GM18861 (cell line): Measurements from ENCODE around the gene BMS1.
"Not testable (repeated sequence)": the region's sequence is repeated elsewhere in the genome, so short reads cannot be mapped to it uniquely, and the experiment has no call there.

Experiments used
- ATAC-seq: cut with Tn5 transposase; IDR thresholded peaks from one replicate; pipeline ENCODE4 v1.9.1; 2021; ENCODE audit not compliant: unreplicated experiment

BMS1 gene

DNA sequence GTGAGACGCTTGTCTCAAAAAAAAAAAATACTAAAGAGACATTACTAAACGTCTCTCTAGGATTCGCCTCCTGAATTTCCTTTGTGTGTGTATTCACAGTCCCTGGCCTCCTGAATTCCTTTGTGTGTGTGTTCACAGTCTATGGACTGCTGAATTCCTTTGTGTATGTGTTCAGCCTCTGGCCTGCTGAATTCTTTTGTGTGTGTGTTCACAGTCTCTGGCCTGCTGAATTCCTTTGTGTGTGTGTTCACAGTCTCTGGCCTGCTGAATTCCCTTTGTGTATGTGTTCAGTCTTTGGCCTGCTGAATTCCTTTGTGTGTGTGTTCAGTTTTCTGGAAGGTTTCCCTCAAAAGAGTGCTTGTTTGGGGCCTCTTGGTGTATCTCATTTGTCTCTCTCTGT lies 8.2 kb downstream of the BMS1 start:
- ATAC-seq, result no peak

DNA sequence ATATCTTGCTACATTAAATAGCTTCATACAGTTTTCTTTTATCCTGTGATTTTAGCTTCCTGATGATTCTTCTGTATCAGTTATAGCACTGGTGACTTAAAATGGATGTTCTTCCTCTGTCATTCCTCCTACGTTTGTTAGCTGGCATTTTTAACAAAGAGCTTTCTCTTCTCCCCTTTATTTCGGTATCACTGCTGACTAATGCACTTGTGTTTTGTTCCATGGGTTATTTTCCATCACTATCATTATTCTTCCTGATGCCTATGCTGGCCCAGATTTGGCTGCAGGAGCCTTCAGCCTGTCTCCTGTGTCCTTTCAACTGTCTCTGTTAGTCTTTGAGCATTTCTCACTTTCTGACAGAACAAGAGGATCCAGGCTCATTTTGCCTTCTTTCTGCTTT lies 13.1 kb downstream of the BMS1 start:
- ATAC-seq, result no peak

DNA sequence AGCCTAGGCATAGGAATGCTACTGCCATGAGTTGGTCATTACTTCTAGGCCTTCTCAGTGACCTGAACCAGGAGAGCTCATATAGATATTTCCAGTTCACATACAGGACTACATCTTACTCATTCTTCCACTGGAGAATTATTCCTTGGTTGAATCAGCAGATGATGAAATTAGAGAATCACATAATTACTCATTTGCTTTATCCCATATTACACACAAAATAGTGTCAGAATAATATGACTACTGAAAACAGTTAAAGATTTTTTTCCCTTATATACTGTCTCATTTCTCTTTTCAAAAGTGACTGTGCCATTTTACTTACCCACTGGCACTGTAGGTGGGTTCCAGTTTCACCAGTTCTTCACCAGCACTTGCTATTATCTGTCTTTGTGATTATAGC lies 18.5 kb downstream of the BMS1 start:
- ATAC-seq, result no peak

DNA sequence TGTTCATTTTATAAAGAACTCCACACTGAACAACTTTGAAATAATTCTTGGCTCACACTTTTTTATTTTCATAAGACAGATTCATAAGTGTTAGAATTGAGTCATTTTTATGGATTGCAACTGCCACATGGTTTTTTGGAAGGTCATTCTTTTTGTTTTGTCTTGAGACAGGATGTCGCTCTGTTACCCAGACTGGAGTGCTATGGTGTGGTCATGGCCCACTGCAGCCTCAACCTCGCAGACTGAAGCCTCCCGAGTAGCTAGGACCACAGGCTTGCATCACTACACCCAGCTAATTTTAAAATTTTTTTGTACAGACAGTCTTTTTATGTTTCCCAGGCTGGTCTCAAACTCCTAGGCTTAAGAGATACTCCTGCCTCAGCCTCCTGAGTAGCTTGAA lies 20.3 kb downstream of the BMS1 start:
- ATAC-seq, result no peak

DNA sequence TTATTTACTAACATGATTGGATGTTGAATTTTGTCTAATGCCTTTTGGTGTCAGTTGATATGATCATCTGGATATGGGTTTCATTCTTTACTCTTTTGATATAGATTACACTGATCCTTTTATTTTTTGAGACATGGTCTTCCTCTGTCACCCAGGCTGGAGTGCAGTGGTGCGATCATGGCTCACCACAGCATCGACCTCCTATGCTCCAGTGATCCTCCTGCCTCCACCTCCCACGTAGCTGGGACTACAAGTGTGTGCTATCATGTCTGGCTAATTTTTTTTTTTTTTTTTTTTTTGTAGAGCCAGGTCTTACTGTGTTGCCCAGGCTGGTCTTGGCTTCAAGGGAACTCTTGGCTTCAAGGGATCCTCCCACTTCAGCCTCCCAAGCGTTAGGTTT lies 27.1 kb downstream of the BMS1 start:
- no peak for ATAC-seq

DNA sequence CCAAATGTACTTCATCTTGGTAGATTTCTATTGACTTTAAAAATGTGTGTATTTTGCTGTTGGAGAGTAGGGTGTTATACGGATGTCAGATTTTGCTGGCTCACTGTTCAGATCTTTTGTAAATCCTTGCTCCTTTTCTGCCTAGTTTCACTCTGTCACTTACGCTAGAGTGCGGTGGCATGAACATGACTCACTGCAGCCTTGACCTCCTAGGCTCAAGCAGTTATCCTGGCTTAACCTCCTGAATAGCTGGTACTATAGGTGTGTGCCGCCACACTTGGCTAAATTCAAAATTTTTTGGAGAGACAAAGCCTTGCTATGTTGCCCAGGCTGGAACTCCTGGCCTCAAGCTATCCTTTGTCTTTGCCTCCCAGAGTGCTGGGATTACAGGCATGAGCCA lies 29.4 kb downstream of the BMS1 start:
- no peak for ATAC-seq

DNA sequence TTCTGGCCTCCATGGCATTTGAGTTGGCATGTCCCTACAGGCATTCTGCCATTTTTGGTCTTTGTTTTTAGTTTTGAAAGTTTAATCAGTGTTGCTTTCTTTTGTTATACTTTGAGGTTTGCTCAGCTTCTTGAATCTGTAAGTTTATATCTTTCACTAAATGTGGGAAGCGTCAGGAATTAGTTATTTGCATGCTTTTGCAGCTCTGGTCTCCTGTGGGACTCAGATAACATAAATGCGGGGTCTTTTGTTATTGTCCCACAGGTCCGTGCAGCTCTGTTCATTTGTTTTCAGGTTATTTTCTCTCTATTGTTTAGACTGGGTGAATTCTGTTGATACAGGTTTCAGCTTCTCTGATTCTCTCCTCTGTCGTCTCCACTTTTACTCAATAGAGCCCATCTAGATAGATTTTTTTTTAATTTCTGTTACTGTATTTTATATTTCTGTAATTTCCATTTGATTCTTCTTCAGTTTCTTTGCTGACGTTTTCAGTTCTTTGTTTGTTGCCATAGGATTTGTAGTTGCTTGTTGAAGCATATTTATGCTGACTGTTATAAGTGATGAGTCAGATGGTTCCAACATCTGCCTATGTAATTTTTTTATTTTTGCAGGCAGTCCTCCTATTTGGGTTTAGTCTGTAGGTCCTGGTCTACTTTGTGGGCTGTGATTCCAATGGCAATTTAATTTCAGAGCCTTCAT lies 31.5 kb downstream of the BMS1 start:
- not testable (repeated sequence) for ATAC-seq

DNA sequence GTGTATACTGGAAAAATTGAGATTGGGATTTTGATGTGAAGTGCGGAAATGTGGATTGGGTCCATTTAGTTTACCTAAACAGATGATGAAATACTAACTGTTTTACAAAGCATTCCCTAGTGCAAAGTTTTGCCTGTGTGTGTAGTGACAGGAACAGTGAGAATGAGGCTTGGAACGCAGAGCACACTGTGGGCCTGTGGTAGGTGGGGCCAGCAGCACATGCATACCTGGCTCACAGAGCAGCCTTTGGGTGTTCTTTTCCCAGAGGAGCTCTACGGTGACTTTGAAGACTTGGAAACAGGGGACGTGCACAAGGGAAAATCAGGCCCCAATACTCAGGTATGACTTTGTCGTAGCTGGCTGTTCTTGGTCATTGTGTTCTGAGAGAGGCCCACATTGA lies 33.7 kb downstream of the BMS1 start:
- ATAC-seq, result not testable (repeated sequence)

DNA sequence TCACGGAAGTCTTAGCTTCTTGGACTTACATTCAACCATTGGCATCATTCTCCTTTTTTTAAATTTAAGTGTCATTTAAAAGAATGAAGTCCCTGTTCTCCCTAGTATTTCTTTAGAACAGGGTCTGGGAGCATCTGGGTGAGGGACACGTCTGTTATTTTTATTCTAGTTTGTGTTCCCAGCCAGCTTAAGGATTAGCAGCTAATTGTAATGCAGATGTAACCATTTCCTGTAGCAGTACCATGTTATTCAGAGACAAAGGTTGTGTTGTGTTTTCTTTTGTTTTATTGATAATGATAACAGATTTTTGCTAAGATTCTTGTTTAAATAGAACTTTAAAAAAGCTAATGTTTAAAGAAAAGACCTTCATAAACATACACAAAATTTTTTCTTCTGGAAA lies 34.3 kb downstream of the BMS1 start:
- ATAC-seq, result no peak

DNA sequence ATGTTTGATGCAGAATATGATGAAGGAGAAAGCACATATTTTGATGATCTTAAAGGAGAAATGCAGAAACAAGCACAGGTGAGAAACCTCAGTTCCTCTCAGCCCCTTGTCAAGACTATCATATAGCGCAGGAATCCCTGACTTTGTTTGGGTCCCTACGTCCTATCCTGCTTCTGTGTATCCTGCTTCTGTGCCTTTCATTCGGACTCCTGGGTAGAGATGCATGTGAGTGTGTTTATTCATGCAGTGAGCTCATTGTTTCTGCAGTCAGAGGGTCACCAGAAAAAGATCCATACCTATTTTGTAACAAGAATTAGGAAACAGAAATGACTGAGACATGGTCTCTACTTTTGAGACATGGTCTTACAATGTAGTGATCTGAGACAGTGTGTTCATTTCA lies 34.8 kb downstream of the BMS1 start:
- not testable (repeated sequence) for ATAC-seq

DNA sequence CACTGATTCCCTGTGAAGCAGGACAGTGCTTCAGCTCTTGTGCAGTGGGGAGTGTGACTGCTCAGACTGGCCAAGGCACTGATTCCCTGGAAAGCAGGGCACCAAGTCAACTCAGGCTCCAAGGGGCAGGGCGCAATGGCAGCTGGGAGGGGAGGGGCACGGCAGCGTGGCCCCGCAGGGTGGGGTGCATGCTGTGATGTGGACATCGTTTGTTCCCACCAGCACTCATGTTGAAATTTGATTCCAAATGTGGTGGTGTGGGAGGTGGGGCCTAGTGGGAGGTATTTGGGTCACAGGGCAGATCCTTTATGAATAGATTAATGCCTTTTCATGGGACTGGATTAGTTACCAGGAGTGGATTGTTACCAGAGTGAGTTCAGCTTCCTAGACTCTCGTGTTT lies 44.2 kb downstream of the BMS1 start:
- not testable (repeated sequence) for ATAC-seq

DNA sequence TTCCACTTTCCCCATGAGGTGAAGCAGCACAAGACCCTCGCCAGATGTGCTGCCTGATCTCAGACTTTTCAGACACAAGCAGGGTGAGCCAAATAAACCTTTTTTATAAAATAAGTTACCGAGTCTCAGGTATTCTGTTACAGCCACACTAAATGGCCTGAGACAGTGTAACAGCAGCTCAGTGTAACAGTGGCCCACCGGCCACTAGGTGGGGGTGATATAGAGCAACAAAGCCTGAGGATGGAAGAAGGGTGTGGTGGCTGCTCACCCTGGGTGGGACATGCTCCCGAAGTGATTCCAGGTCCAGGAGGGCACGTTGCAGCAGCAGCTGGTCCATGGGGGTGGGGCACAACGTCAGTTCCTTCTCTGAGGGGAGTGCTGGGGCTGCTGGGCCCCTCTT lies 44.6 kb downstream of the BMS1 start:
- ATAC-seq, result no peak

DNA sequence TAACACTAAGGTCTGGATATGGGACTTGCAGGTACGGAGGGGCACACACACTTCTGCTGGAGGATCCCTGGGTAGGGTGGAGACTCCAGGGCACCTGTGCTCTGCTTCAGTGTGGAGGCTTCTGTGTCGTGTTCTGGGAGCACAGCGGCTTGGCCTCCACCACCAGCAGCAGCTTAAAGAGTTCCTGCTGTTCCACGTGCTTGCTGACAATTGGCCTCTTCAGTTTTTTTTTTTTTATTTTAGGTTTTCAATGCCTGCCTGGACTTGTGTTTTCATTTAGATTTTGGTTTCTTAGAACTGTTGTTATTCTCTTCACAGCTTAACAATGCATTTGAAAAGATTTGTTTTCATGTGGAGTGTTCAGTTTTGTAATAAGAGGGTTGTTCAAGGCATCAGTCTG lies 45.8 kb downstream of the BMS1 start:
- not testable (repeated sequence) for ATAC-seq

DNA sequence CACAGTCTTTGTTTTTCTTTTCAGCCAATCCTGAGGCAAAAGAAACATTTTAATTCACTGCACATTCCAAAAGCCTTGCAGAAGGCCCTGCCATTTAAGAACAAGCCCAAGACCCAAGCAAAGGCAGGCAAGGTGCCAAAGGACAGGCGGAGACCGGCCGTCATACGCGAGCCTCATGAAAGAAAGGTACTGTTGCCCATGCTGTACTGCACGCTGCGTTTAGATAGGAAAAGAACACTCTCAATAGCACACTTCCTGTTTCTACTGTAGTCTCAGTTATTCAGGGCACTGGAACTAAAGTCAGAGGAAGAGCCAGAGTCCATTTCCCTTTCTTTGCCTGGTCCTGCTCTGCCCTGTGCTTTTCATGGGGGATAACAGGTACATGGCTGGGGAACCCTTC lies 47.6 kb downstream of the BMS1 start:
- ATAC-seq, result no peak

DNA sequence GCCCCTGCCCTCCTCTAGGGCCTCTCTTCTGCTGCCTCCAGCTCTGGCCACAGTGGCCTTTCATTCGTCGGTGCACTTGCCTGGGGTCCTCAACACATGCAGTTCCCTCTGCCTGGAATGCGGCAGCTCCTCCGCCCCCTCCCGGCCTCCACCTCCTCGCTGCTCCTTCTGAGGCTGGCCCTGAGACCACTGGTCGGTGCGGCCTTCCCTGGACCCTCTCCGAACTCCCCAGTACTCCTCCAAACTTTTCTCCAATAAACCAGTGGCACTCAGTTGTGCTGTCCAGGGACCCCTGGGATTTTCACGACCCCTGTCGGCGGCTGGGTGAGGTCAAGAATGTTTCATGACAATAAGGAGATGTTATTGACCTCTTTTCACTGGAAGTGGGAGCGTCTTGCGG lies 53.5 kb downstream of the BMS1 start:
- no peak for ATAC-seq

DNA sequence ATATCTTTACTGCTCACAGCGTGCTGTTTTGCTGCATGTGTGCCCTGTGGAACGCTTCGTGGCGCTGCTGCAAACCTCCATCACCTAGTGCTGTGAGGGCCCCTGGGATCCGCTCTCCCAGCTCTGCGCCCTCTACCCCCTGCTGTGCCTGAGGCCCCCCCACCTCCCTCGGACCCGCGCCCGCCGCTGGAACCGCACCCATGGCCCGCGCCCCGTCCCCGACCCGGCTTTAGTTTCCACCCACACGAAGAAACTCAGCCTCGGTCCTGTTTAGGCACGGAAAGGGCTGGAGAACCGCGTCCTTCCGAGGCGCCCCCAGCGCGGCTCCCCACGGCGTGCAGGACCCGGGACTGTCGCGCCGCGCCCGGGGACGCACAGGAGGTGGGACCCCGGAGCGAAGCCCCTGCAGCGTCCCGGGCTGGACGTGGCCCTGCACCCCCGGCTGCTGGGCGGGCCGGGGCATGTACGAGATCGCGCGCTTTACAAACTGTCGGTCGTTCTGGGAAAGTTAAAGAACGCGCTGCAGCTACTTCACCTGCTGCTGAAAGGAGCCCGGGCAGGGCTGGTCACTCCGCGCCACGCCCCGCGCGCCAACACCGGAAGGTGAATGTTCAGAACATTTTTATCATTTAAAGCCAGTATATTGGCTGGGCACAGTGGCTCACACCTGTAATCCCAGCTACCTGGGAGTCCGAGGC lies 54.3 kb downstream of the BMS1 start:
- ATAC-seq, result no peak

DNA sequence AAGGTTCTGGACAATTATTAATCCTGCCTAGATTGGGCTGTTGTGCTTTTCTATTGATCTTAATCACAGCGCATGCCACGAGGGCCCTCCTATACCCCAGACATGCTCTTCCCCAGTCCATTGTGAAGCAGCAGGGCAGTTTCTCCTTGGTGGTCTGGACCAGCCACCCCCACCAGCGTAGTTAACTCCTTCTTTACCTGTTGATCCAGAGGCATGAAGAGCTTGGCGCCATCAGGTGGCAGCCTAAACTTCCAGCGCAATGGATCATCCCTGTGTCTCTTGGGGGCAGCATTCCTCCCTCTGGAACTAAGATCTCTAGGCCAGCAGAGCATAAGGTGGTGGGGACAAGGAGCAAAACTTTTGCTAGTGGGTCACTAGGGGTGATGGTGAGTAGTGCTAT lies 62.2 kb downstream of the BMS1 start:
- not testable (repeated sequence) for ATAC-seq

DNA sequence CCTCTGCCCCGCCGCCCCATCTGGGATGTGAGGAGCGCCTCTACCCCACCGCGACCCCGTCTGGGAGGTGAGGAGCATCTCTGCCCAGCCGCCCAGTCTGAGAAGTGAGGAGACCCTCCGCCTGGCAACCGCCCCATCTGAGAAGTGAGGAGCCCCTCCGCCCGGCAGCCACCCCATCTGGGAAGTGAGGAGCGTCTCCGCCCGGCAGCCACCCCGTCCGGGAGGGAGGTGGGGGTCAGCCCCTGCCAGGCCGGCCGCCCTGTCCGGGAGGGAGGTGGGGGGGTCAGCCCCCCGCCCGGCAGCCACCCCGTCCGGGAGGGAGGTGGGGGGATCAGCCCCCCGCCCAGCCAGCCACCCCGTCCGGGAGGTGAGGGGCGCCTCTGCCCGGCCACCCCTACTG lies 64.7 kb downstream of the BMS1 start:
- not testable (repeated sequence) for ATAC-seq

DNA sequence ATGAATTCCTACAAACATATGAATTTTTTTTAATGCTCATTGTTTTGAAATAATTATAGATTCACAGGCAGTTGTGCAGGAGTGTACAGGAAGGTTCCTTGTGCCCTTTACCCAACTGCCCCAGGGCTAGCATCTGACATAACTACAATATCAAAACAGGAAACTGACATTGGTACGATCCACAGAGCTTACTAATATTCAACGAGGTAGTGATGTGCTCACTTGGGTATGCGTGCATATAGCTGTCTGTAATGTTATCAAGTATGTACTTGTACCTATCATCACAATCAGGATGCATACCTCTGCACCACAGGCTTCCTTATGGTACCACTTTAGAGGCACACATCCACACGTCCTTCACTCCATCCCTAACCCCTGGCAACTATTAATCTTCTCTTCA lies 68.3 kb downstream of the BMS1 start:
- ATAC-seq, result no peak

DNA sequence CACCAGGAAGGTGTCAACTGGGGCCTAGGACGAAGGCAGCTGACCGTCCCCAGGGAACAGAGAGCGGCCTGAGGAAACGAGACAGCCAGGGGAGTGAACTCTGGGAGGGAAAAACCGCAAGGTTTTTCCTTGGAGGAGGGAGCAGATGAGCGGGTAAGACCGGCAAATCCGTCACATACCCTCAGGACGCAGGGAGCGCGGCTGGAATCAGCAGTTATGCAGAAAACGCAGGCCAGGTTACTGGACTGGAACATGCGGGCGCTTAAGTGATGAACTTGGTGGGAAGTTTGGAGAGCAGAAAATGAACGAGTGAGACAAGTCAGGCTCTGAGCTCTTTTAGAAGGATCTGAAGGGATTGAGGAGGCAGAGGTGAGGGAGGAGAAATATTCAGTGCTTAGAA lies 76.7 kb downstream of the BMS1 start:
- ATAC-seq, result no peak

DNA sequence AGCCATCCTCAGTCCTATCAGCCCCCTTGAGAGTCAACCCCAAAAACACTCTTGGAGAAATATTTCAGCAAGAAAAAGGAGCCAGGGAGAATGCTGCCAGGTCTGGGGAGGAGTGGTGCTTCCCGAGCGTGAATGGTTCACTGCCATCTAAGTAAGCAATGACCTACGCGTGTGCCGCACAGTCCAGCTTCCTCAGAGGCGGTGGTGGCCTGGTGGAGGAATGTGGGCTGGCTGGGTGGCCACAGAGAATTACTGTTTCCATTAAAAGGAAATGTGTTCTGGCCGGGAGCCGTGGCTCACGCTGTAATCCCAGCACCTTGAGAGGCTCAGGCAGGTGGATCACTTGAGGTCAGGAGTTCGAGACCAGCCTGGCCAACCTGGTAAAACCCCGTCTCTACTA lies 77.4 kb downstream of the BMS1 start:
- ATAC-seq, result not testable (repeated sequence)

DNA sequence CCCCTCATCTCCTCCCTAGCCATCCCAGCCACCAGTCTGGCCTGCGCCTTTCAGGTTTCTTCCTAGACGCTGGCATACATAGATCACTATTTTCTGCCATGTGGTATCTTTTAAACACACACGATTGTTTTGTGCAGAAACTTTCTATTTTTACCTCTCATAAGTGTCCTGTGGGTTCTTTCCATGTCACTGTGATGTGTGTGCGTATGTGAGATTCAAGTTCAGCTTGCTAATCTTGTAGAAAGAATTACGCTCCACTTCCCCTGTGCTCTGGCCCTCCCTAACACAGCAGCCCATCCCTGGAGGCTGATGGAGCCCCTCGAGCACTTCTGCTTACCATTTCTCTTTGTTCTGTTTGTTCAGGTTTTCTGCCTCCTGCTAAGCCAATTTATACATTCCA lies 80.2 kb downstream of the BMS1 start:
- ATAC-seq, result not testable (repeated sequence)

DNA sequence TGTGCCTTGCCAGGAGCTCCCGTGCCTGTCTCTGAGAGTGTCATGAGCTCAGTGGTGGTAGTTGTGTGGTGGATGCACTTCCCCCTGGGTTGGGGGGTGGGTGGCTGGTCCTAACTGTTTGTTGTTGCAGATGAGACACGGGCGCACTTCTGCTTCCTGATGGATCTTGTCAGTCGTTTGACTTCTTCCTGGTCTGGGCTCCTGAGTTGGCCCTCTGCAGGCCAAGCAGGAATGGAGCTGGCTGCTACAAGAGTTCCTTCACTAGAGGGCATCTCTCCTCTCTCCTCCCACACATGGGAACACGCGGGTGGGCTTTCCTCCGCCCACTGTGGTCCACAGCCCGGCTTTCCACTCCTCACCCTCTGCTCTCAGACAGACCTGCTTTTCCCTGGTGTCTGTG lies 82.0 kb downstream of the BMS1 start:
- ATAC-seq, result no peak
